Measurements from ENCODE around the gene NENF. TPM values are rescaled to one million over a fixed set of nuclear protein-coding genes. Genes with fewer than 3 reads are reported as not detected.

Gene NENF
- total and polyA plus RNA-seq, 10 of the 15 experiments (the other 5 are each of a cell fraction or from before 2014, with no cell fraction given): 5.1 to 83.4 (median 42.7) TPM

- H4K20me1 ChIP-seq (ENCODE audit: control insufficient read depth, insufficient read depth): no peaks in the 10 kb centered on the region
- SMC1A ChIA-PET (ENCODE audit: uncharacterized antibody, unreplicated experiment): interaction anchor here (0.6 to 6.6 kb wide), 83 partner anchors 10 to 785 kb away, joined by 3 to 168 read pairs (median 5); partner anchors contain the start of genes DTL, INTS7, NEK2 and NENF
- H3K4me1 ChIP-seq (ENCODE audit: control insufficient read depth, insufficient read depth, low read length): no peaks in the 10 kb centered on the region
- CTCF ChIA-PET: interaction anchor here (0.5 to 8.5 kb wide), 127 partner anchors 8 to 983 kb away, joined by 3 to 270 read pairs (median 6); partner anchors contain the start of genes DTL, INTS7, NEK2 and NENF
- no peak for FAIRE-seq
- TF ChIP-seq HDAC6 (IDR thresholded peaks at IDR 0.05; ENCODE audit: unreplicated experiment) (no peak), ZNF622 (IDR thresholded peaks at IDR 0.05) (no peak), JUND (IDR thresholded peaks at IDR 0.05; ENCODE audit: low read depth, low read length) (no peak), CEBPZ (IDR thresholded peaks at IDR 0.05; ENCODE audit: low read depth, low read length) (no peak), STAT3 (IDR thresholded peaks at IDR 0.05; ENCODE audit: low read depth, low read length) (no peak), ZNF384 (IDR thresholded peaks at IDR 0.05; ENCODE audit: borderline replicate concordance, low read depth, low read length) (no peak), ZNF207 (IDR thresholded peaks at IDR 0.05; ENCODE audit: borderline replicate concordance) (no peak), CREM (IDR thresholded peaks at IDR 0.05; ENCODE audit: low read depth) (no peak), TAF1 (IDR thresholded peaks at IDR 0.05; ENCODE audit: borderline replicate concordance, low read depth, low read length) (no peak), NFYA (IDR thresholded peaks at IDR 0.05; ENCODE audit: borderline replicate concordance, low read depth, low read length) (no peak), NKRF (conservative IDR thresholded peaks at IDR 0.05) (no peak), ESRRA (IDR thresholded peaks at IDR 0.05; ENCODE audit: low read length) (no peak), USF1 (IDR thresholded peaks at IDR 0.05; ENCODE audit: borderline replicate concordance, extremely low read length, insufficient read depth, low read depth, low read length) (no peak), TCF7 (IDR thresholded peaks at IDR 0.05; ENCODE audit: borderline replicate concordance) (no peak), IKZF2 (IDR thresholded peaks at IDR 0.05) (no peak), IRF5 (IDR thresholded peaks at IDR 0.05; ENCODE audit: borderline replicate concordance) (no peak)
- no peak overlapping the region for H2AFZ ChIP-seq (ENCODE audit: control insufficient read depth, low read depth, low read length)
- in situ Hi-C loops (cut with MboI) (loop anchor here (5.0 kb wide), 2 partner anchors 393 to 778 kb away; partner anchors contain the start of gene NEK2), intact Hi-C loops (cut with micrococcal nuclease; ENCODE audit: unreplicated experiment) (loop anchor here (1.0 to 5.0 kb wide), 3 partner anchors 138 to 443 kb away; no protein-coding TSS in a partner anchor)
- H3K4me3 ChIP-seq: no peak overlapping the region
- H3K27me3 ChIP-seq (replicated peaks in 1 of 2; ENCODE audit: control insufficient read depth in 2 of 2, insufficient read depth in 2 of 2, low read length in 1 of 2): no peaks in the 10 kb centered on the region; a peak in 1 of 4 replicates
- POLR2A ChIA-PET: interaction anchor here (0.5 to 3.0 kb wide), 5 partner anchors 22 to 649 kb away, joined by 3 to 13 read pairs (median 3); partner anchors contain the start of gene PACC1
- no peak for DNase-seq (ENCODE audit: low read depth, low spot score)
- H3K36me3 ChIP-seq (ENCODE audit: control insufficient read depth in 2 of 2, insufficient read depth in 2 of 2, low read length in 1 of 2): no peaks in the 10 kb centered on the region
- no peaks in the 10 kb centered on the region for H3K79me2 ChIP-seq (ENCODE audit: control insufficient read depth, insufficient read depth, low read length)
- H3K4me2 ChIP-seq (ENCODE audit: control insufficient read depth, insufficient read depth): no peak overlapping the region
- RAD21 ChIA-PET (ENCODE audit: unreplicated experiment): interaction anchor here (0.8 to 6.1 kb wide), 76 partner anchors 10 to 802 kb away, joined by 3 to 197 read pairs (median 5); partner anchors contain the start of genes ATF3, DTL, INTS7 and NEK2
- ATAC-seq: no peak
- BruUV-seq (replicated peaks): no TSS peak
- WGBS (ENCODE audit: insufficient coverage, insufficient replicate concordance, low lambda C conversion rate, missing lambda C conversion rate): 95% methylated on average over 2 of the region's 2 CpGs
- no peak overlapping the region for H3K9ac ChIP-seq (ENCODE audit: control insufficient read depth, insufficient read depth, low read length)
- H3K27ac ChIP-seq (ENCODE audit: control insufficient read depth, insufficient read depth): no peak overlapping the region
- H3K9me3 ChIP-seq (replicated peaks; ENCODE audit: control insufficient read depth, insufficient read depth, low read length): no peaks in the 10 kb centered on the region; the same call in 2 of the 3 replicates
Measured at GRCh38 chr1:212455401-212455800, 22.7 kb downstream of the NENF start.

Measured in GM12878 (cell line).